GM12864 (cell line): Measurements from ENCODE around the gene ACOT11.

Experiments used
- DNase-seq: peaks from one replicate; pipeline ENCODE4 v3.0.0-alpha.2; 2011; ENCODE audit warnings: low read depth
- H3K4me3 ChIP-seq: 2 replicates; pipeline ENCODE4 v1.5.1; 2011; ENCODE audit warnings: mild to moderate bottlenecking, low read depth, low read length, control low read depth
- TF ChIP-seq, protein P1 (sequence below): IDR thresholded peaks from 2 replicates; pipeline ENCODE4 v1.5.1; 2011; ENCODE audit warnings: low read depth, mild to moderate bottlenecking, moderate library complexity, low read length, control low read depth, inconsistent platforms; ENCODE audit errors: missing control alignments

The ACOT11 gene

DNA sequence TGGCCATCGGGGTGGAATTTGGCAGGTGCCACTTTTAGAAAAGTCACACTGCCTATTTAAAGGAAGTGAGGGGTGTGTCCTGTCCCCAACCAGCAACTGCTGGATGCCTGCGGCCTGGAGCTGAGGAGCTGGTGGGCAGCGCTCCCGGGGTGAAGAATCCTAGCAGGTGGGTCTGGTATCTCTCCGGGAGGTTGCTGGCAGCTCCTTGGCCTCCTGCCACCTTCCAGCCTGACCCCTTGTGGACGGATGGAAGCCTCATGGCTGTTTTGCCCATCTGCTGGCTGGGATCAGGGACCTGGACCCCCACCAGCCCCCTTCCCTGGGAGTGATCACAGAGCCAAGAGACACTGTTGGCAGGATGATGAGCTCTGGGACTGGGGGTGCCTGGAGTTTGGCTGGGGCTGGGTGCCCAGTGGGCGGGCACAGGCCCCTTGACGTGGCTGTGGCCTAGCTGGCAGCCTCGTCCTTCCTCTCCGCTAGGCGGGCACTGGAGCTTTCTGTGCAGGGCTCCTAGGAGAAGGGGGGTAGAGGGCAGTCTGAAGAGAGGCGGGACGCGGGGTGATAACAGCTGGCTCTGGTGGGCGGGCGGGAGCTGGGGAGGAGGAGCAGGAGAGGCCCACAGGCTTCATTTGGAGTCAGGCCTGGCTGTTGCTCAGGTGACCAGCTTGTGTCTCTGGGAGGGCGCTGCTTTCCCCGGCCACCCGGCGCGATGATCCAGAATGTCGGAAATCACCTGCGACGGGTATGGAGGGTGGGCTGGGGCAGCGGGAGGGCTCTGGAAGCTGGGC is at the start of gene ACOT11:
Gene ACOT11, plus strand, starts transcription at position 628 of the 788 bp plus-strand sequence. Its CDS starts 82 bp downstream, at position 710.
- no peak for DNase-seq
- no peak within 1 kb of the TSS for H3K4me3 ChIP-seq
- TF ChIP-seq, protein P1, sequence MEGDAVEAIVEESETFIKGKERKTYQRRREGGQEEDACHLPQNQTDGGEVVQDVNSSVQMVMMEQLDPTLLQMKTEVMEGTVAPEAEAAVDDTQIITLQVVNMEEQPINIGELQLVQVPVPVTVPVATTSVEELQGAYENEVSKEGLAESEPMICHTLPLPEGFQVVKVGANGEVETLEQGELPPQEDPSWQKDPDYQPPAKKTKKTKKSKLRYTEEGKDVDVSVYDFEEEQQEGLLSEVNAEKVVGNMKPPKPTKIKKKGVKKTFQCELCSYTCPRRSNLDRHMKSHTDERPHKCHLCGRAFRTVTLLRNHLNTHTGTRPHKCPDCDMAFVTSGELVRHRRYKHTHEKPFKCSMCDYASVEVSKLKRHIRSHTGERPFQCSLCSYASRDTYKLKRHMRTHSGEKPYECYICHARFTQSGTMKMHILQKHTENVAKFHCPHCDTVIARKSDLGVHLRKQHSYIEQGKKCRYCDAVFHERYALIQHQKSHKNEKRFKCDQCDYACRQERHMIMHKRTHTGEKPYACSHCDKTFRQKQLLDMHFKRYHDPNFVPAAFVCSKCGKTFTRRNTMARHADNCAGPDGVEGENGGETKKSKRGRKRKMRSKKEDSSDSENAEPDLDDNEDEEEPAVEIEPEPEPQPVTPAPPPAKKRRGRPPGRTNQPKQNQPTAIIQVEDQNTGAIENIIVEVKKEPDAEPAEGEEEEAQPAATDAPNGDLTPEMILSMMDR: no peak

DNA sequence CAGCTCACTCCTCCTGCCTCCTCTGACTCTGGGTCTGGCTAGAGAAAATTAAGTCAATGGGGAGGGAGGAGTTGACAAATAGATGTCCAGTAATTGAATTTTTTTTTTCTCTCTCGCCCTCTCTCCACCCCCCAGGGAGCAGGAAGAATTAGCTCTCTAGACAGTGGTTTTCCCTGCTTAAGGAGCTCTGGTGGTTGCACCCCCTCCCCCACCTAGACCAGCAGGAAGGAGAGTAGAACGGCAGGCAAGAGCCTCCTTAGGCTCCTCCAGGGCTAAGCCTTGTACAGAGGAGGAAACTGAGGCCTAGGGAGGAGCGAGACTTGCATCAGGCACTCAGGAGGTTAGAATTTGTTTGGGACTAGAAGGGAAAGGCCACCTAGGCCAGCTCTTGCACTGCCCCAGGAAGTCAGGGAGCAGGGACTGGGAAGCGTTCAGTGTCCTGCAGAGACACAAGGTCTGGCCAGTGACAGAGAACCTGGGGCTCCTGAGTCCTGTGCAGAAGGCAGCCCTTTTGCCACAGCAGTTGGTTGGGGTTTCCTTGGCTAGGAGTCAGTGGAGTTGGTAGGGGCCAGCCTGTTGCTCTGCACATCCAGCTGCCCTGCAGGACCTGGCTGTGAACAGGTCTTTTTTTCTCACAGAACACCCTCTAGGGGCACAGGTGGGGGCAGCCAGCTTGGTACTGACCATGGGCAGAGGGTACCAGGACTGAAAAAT is 49.5 kb upstream of the ACOT11 start:
- H3K4me3 ChIP-seq: no peak overlapping the region
- TF ChIP-seq, protein P1: no peak
- no peak for DNase-seq

DNA sequence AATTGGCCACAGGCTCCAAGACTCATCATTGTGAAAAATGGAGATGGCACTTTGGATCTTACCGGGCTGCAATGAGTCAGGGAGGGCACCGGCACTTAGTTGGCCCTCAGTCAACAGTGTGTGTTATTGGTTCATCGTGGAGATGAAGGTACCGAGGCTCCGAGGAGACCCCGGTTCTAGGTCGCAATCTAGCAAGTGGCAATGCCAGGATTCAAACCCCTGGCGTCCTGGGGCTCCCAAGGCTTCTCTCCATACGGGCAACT is 49.0 kb upstream of the ACOT11 start:
- TF ChIP-seq, protein P1: no peak
- DNase-seq: no peak
- H3K4me3 ChIP-seq: no peak overlapping the region

DNA sequence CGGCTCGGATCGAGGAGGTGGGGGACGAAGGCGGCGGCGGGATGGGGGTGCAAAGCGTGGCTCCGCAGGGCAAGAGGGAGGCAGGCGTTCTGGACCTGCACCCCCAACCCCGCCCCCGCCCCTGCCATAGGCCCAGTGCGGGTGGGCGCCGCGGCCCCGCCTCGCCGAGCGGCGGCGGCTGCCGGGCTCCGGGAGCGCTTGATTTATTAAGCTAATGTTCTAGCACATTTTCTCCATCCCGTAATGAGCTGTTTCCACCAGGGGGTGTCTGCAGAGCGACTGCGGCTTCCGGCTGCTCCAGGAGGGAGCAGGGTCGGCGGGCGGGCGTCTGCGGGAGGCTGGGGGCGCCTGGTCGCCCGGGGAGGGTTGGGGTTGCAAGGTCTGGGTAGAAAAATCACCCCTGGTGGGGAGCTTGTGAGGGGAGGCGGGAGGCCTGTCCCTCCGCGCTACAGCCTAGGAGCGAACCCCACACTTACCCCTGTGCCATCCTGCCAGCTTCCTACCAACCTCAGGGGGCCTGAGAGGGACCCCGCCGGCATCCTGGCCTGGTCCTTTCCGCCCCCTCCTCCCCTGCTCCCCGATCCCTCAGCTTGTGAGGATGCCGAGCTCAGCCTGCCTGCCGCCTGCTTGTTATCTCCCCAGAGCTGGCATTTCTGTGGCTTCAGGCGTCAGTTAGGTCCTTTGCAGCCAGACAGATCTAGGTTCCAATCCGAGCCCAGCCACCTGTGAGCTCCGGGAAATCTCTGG is 48.5 kb upstream of the ACOT11 start:
- TF ChIP-seq, protein P1: peak; percentile 24
- no peak for DNase-seq
- no peak overlapping the region for H3K4me3 ChIP-seq

DNA sequence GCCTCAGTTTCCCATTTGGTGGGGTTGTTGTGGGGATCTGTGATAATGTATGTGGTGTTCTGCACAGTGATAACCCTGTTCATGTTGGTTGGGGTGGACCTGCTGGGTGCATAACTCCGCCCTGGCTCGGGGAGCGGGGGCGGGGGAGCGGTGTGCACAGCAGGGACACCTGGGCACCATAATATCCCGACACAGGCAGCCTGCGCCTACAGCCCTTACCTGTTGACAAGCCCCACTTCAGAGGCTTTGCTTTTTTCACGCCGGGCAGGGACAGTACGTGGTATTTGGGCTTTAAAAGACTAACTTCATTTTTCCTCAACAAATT is 48.0 kb upstream of the ACOT11 start:
- H3K4me3 ChIP-seq: no peak overlapping the region
- DNase-seq: no peak
- TF ChIP-seq, protein P1: no peak

DNA sequence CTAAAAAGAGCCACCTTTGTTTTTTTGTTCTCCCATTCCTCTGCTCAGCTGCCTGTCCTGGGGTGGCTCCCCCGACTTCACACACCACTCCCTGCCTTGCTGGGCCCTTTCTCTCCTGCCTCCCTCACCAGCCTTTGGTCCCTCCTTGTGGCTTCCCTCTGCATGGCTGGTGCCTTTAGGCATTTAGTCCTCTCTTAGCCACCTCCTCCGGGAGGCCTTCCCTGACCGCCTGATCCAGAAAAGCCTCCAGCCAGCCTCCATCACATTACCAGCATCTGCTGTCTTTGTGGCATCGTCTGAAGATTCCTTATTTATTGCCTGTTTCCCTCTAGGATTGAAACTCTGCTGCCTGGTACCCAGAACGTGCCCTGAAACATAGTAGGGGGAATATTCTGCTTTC is 46.2 kb upstream of the ACOT11 start:
- DNase-seq: no peak
- no peak overlapping the region for H3K4me3 ChIP-seq
- TF ChIP-seq, protein P1: no peak

DNA sequence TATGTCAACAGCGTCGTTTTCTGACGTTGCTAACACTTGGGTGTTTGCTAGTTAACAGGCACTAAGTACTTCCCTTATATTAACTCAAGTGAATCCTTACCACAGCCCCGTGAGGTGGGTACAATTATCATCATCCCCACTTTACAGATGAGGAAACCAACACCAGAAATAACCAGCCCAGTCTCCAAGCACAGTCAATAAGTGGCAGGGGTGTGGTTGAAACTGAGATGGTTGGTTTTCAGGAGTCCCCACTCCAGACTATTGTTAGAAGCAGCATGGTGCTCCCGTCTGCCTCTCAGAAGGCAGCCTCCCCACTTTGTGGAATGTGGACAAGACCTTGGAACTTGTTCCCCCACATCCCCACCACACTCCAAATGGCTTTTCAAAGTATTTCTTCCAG is 45.7 kb upstream of the ACOT11 start:
- DNase-seq: no peak
- no peak overlapping the region for H3K4me3 ChIP-seq
- TF ChIP-seq, protein P1: no peak
